ENCODE results near the gene EFTUD2. TPM values are rescaled to one million over a fixed set of nuclear protein-coding genes. Genes with fewer than 3 reads are reported as not detected.

EFTUD2 gene
- total and polyA plus RNA-seq, 2 of the 8 experiments (the other 6 are each of a cell fraction or from before 2014, with no cell fraction given), result 118 to 195 TPM

GRCh38 chr17:44947461-44948314, 48.4 kb upstream of the EFTUD2 start, which contains the start of gene KIF18B:
TSS of gene KIF18B (minus strand) at chr17:44947773. CDS start at chr17:44936344, 11,429 bp downstream.
- no peak within 1 kb of the TSS for H3K14ac ChIP-seq (ENCODE audit: insufficient read length)
- H3K9ac ChIP-seq (replicated peaks in 1 of 4; ENCODE audit: extremely low read depth in 1 of 4, low read depth in 3 of 4, low read length in 3 of 4), result peak within 1 kb of the TSS; percentile 79 to 82 (median 80)
- peak within 1 kb of the TSS; percentile 82 to 100 (median 98) for H3K4me3 ChIP-seq (ENCODE audit: extremely low read depth in 1 of 4, insufficient read depth in 2 of 4, low read depth in 3 of 4, low read length in 4 of 4)
- H2BK5ac ChIP-seq (ENCODE audit: low read depth, low read length), result peak within 1 kb of the TSS; percentile 91; the same call in 1 of the 2 replicates
- no peak within 1 kb of the TSS; the same call in 1 of the 2 replicates for H2BK20ac ChIP-seq (ENCODE audit: low read length)
- ChIA-PET POLR2A (ENCODE audit: partially characterized antibody) (interaction anchor here (0.7 to 1.5 kb wide), 8 partner anchors 12 to 103 kb away, joined by 3 to 6 read pairs (median 3); no protein-coding TSS in a partner anchor), CTCF (ENCODE audit: partially characterized antibody) (interaction anchor here (0.7 to 2.0 kb wide), 6 partner anchors 11 to 74 kb away, joined by 3 to 8 read pairs (median 4); no protein-coding TSS in a partner anchor)
- no peak within 1 kb of the TSS for H3K23ac ChIP-seq (ENCODE audit: insufficient read length)
- H2BK15ac ChIP-seq (ENCODE audit: low read length), result peak within 1 kb of the TSS; percentile 65; the same call in 1 of the 2 replicates
- peaks cover 3 to 42% of the 10 kb centered on the region in 2 experiments; a peak in 3 of 4 replicates for H3K79me2 ChIP-seq (ENCODE audit: control insufficient read depth in 1 of 2, insufficient read depth in 2 of 2, low read length in 2 of 2)
- H2AK5ac ChIP-seq (ENCODE audit: low read depth, low read length), result no peak within 1 kb of the TSS
- peaks cover 0 to 2% of the 10 kb centered on the region in 2 experiments for H4K20me1 ChIP-seq (replicated peaks in 1 of 2; ENCODE audit: control insufficient read depth in 1 of 2, insufficient read depth in 2 of 2, low read length in 2 of 2)
- peak within 1 kb of the TSS; percentile 81 for H4K8ac ChIP-seq (ENCODE audit: extremely low read depth, insufficient read depth, low read length)
- H3K18ac ChIP-seq (ENCODE audit: extremely low read depth, low read length), result peak within 1 kb of the TSS; percentile 84
- peak within 1 kb of the TSS; percentile 5 for H2BK120ac ChIP-seq (replicated peaks; ENCODE audit: low read depth, low read length)
- no peaks in the 10 kb centered on the region; a peak in 1 of 7 replicates for H3K4me1 ChIP-seq (replicated peaks in 1 of 4; ENCODE audit: control insufficient read depth in 3 of 4, insufficient read depth in 4 of 4, low read length in 3 of 4)
- H3K36me3 ChIP-seq (ENCODE audit: control insufficient read depth in 2 of 4, insufficient read depth in 4 of 4, low read length in 3 of 4), result peaks cover 0 to 8% (median 3%) of the 10 kb centered on the region in 4 experiments; a peak in 2 of 8 replicates
- peaks cover 5% of the 10 kb centered on the region; the same call in 1 of the 2 replicates for H3K23me2 ChIP-seq (ENCODE audit: low read depth, low read length)
- H3K79me1 ChIP-seq (ENCODE audit: low read depth, low read length), result peaks cover 5% of the 10 kb centered on the region
- WGBS, 2 experiments (ENCODE audit: extremely low coverage in 1 of 2, insufficient coverage in 1 of 2, insufficient read length in 1 of 2, insufficient replicate concordance in 2 of 2, low coverage in 1 of 2, low lambda C conversion rate in 2 of 2, missing lambda C conversion rate in 1 of 2), result 7% methylated on average over 56 of the region's 62 CpGs; no CpG with 5 or more reads in 1 of the 2 experiments
- H4K91ac ChIP-seq (replicated peaks; ENCODE audit: insufficient read length, low read length), result peak within 1 kb of the TSS; percentile 99
- H3K27ac ChIP-seq (ENCODE audit: low read depth, low read length), result peak within 1 kb of the TSS; percentile 53; the same call in 1 of the 2 replicates
- peak within 1 kb of the TSS; percentile 90 for H2AFZ ChIP-seq (ENCODE audit: low read length)
- H2BK12ac ChIP-seq (ENCODE audit: low read depth, low read length), result no peak within 1 kb of the TSS; the same call in 1 of the 2 replicates
- H3K4ac ChIP-seq (replicated peaks; ENCODE audit: insufficient read length, low read depth, low read length), result peak within 1 kb of the TSS; percentile 92
- DNase-seq (ENCODE audit: low read depth in 1 of 2, low spot score in 2 of 2) (peak; percentile 69 to 93), FAIRE-seq (no peak)
- H3K56ac ChIP-seq (replicated peaks; ENCODE audit: insufficient read length, low read depth, low read length), result peak within 1 kb of the TSS; percentile 70
- H3K9me3 ChIP-seq (ENCODE audit: insufficient read depth in 2 of 2, low read depth in 1 of 2, low read length in 1 of 2), result no peaks in the 10 kb centered on the region
- peak within 1 kb of the TSS; percentile 82 to 97 for H3K4me2 ChIP-seq (ENCODE audit: insufficient read depth in 1 of 2, low read depth in 2 of 2, low read length in 2 of 2)
- H3K27me3 ChIP-seq (replicated peaks in 1 of 4; ENCODE audit: control insufficient read depth in 3 of 4, extremely low read depth in 1 of 4, insufficient read depth in 3 of 4, low read length in 3 of 4), result peaks cover 0 to 4% (median 0%) of the 10 kb centered on the region in 4 experiments; a peak in 1 of 7 replicates
- H4K5ac ChIP-seq (ENCODE audit: insufficient read length, low read depth, low read length), result peak within 1 kb of the TSS; percentile 93
- peak; percentile 70 for TF ChIP-seq TAF1 (IDR thresholded peaks at IDR 0.05; ENCODE audit: low read depth, low read length)
- peak in 1 of 2 experiments; percentile 97; a peak in 2 of 4 replicates for TF ChIP-seq HDAC2 (IDR thresholded peaks at IDR 0.05; ENCODE audit: borderline replicate concordance in 1 of 2, low read depth in 2 of 2, low read length in 2 of 2)
- TF ChIP-seq RBBP5 (IDR thresholded peaks at IDR 0.05; ENCODE audit: borderline replicate concordance, low read depth, low read length), result 0 out of 2 replicates have a peak, but pooled peaks have one; percentile 69
- TF ChIP-seq CEBPB (IDR thresholded peaks at IDR 0.05; ENCODE audit: low read depth, low read length), result peak; percentile 66; the same call in 1 of the 2 replicates
- peak in 1 of 2 experiments; percentile 95; a peak in 2 of 4 replicates for TF ChIP-seq SIN3A (conservative IDR thresholded peaks at IDR 0.05 in 1 of 2, IDR thresholded peaks at IDR 0.05 in 1 of 2; ENCODE audit: low read depth in 1 of 2, low read length in 2 of 2)
- TF ChIP-seq KDM5A (IDR thresholded peaks at IDR 0.05; ENCODE audit: low read length), result peak; percentile 49; the same call in 1 of the 2 replicates
